Prostate gland (tissue), 2 donors: ENCODE results near the gene TXNRD2. TPM values are rescaled to one million over a fixed set of nuclear protein-coding genes. Genes with fewer than 3 reads are reported as not detected.
A peak's percentile ranks its signal among the peaks of the same experiment; 100 is the strongest.

Source experiments
- DNase-seq: peaks from one replicate; pipeline ENCODE4 v3.0.0-alpha.2; 2019; ENCODE audit warnings: low spot score
- H3K27ac ChIP-seq, 2 donors: fragments of 200-600 bp; sonication (generic); 2 replicates each; pipeline ENCODE4 v1.5.1; 2017 to 2019
- H3K27me3 ChIP-seq: fragments of 200-600 bp; sonication (generic); replicated peaks from 2 replicates; pipeline ENCODE4 v1.5.1; 2019; ENCODE audit not compliant: insufficient read depth
- H3K36me3 ChIP-seq, 2 donors: fragments of 200-600 bp; sonication (generic); 1 replicate in 1 of 2; 2 replicates in 1 of 2; pipeline versions ENCODE4 v1.5.1 to v1.8.1; 2017 to 2019
- H3K4me1 ChIP-seq: fragments of 200-600 bp; sonication (generic); replicated peaks from 2 replicates; pipeline ENCODE4 v1.5.1; 2019
- H3K4me3 ChIP-seq, 2 donors: fragments of 200-600 bp; sonication (generic); 2 replicates each; pipeline ENCODE4 v1.5.1; 2017 to 2019
- H3K9me3 ChIP-seq: fragments of 200-600 bp; sonication (generic); 2 replicates; pipeline ENCODE4 v1.5.1; 2017
- CTCF ChIP-seq, 4 experiments: fragments of 200-600 bp in 2 of 4; fragments of 450-650 bp in 2 of 4; sonication (generic) in 2 of 4; IDR thresholded peaks; 1 replicate in 3 of 4; 2 replicates in 1 of 4; pipeline ENCODE4 v1.5.1; 2016 to 2019; ENCODE audit warnings: antibody characterized with exemption in 4 of 4, mild to moderate bottlenecking in 2 of 4, moderate library complexity in 2 of 4
- POLR2A ChIP-seq: fragments of 450-650 bp; IDR thresholded peaks from one replicate; pipeline ENCODE4 v1.6.1; 2016; ENCODE audit warnings: antibody characterized with exemption, mild to moderate bottlenecking
- POLR2AphosphoS5 ChIP-seq: sonication (generic); formaldehyde crosslinking; IDR thresholded peaks from one replicate; pipeline ENCODE4 v1.6.1; 2017; ENCODE audit warnings: antibody characterized with exemption
- WGBS: methylation state at CpG from one replicate; pipeline ENCODE4 v1.1.5; 2018; 5-methylcytosine and 5-hydroxymethylcytosine counted together
- intact Hi-C: fragments of 100-400 bp; cut with DNase I; formaldehyde crosslinking; loops from one replicate; pipeline ENCODE4 v1.14.2; 2022
- total RNA-seq, 2 donors: library from RNA; depleted of rRNA; stranded (reverse); fragments of >200 nt; gene quantifications; one replicate each; pipeline ENCODE4 v1.1.0, GENCODE V29; 2016

TXNRD2 gene
- total RNA-seq, 2 donors from 2014 or later = 62.1 to 84.5 TPM

DNA sequence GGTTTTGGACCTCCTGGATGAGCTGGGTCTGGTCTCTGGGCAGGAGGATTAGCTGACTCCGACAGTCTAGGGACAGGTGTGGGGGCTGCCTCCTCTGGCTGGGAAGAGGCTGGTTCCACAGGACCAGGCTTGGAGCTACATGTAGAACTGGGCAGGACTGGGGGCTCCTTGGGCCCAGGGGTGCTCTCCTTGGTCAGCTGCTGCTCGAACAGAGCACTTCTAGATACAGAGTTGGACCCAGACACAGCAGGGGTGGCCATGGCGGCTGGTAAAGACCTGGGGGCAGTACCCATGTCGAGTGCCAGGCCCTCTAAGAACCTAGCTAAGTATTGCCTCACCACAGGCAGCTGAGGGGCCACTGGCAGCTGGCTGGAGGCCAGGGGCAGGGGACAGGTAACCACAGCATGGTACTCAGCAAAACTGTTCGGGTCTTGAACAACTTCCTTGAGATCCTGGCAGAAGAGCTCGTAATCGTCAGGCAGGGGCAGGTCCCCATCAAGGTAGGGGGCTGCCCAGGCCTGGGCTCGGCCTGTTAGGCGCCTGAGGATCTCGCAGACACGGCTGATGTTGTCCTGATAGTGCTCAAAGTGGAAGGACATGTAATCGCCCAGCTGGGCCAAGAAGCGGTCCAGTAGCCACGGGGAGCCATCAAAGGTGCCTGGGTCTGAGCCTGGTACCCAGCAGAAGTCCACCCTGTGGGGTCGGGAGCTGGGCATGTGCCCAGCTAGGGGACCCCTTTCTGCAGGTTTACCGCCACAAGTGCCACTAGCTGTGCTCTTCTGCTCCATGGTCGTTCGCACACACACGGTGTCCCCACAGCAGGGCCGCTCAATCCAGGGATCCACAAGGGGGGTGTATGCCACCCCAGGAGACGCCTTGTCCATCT is 90.1 kb downstream of the TXNRD2 start:
- Histone ChIP-seq H3K4me3 (no peak overlapping the region), H3K9me3 (no peaks in the 10 kb centered on the region), H3K4me1 (peaks cover 42% of the 10 kb centered on the region), H3K27ac (peak overlapping the region; percentile 58 to 91), H3K27me3 (no peaks in the 10 kb centered on the region), H3K36me3 (peaks cover 0 to 17% of the 10 kb centered on the region in 2 donors)
- intact Hi-C loops = no loop called here
- DNase-seq = no peak
- 85% methylated on average over 21 of the region's 21 CpGs for WGBS
- TF ChIP-seq POLR2A (no peak), CTCF (IDR thresholded peaks at IDR 0.05) (no peak), POLR2AphosphoS5 (no peak)

GRCh38 chr22:19850763-19851109 is 90.9 kb downstream of the TXNRD2 start:
- intact Hi-C loops = no loop called here
- no peak for DNase-seq
- Histone ChIP-seq H3K9me3 (no peaks in the 10 kb centered on the region), H3K4me1 (peaks cover 39% of the 10 kb centered on the region), H3K27ac (peak overlapping the region; percentile 58 to 91), H3K4me3 (no peak overlapping the region), H3K36me3 (peaks cover 0 to 17% of the 10 kb centered on the region in 2 donors), H3K27me3 (no peaks in the 10 kb centered on the region)
- 73% methylated on average over 9 of the region's 9 CpGs for WGBS
- TF ChIP-seq CTCF (IDR thresholded peaks at IDR 0.05) = no peak
- no peak for TF ChIP-seq POLR2A
- no peak for TF ChIP-seq POLR2AphosphoS5

DNA sequence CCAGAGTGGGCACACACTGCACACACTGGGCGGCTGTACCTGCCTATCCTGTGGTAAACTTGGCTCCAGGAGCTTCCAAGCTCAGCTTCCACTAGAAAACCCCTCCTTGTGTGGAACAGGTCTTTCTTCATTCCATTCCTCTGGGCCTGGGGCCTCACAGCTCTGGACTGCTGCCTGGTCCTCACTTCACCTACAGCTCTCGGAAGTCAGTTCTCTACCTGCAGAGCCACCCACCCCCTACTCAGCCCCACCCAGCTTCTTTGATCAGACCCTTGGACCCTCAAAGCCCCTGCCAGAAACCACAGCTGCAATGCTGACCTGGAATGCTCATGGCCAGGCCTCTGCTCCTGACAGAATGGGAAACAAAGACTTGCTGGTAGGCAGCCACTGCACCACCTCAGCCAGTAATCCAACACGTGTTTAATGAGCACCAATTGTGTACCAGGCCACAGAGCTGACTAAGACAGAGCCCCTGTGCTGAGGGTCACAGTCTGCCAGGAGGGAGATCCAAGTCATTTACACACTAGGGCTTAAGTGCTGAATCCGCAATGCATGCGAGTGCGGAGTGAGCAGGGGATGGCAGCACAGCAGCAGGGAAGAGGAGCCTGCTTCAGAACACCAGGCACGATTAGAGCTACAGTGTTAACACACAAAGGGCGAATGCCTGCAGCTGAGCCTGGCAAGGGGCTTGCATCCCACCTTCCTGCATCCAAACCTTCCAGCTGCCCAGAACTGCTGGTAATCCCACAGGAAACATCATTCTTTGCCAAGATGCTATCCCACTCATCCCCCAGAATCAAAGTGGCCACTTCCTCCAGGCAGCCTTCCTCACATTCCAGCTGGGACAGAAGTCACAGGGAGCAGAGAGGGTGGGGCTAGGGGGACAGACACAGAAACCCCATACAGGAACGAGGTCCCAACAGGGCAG is 91.5 kb downstream of the TXNRD2 start:
- no peaks in the 10 kb centered on the region for H3K27me3 ChIP-seq
- peaks cover 35% of the 10 kb centered on the region for H3K4me1 ChIP-seq
- no peaks in the 10 kb centered on the region for H3K9me3 ChIP-seq
- peak overlapping the region; percentile 58 to 91 for H3K27ac ChIP-seq
- TF ChIP-seq POLR2A = no peak
- TF ChIP-seq CTCF (IDR thresholded peaks at IDR 0.05) = no peak
- peak; percentile 87 for TF ChIP-seq POLR2AphosphoS5
- WGBS = 50% methylated on average over 9 of the region's 9 CpGs
- H3K36me3 ChIP-seq = peaks cover 0 to 17% of the 10 kb centered on the region in 2 donors
- no peak overlapping the region for H3K4me3 ChIP-seq
- DNase-seq = peak; percentile 90
- intact Hi-C loops = no loop called here

DNA sequence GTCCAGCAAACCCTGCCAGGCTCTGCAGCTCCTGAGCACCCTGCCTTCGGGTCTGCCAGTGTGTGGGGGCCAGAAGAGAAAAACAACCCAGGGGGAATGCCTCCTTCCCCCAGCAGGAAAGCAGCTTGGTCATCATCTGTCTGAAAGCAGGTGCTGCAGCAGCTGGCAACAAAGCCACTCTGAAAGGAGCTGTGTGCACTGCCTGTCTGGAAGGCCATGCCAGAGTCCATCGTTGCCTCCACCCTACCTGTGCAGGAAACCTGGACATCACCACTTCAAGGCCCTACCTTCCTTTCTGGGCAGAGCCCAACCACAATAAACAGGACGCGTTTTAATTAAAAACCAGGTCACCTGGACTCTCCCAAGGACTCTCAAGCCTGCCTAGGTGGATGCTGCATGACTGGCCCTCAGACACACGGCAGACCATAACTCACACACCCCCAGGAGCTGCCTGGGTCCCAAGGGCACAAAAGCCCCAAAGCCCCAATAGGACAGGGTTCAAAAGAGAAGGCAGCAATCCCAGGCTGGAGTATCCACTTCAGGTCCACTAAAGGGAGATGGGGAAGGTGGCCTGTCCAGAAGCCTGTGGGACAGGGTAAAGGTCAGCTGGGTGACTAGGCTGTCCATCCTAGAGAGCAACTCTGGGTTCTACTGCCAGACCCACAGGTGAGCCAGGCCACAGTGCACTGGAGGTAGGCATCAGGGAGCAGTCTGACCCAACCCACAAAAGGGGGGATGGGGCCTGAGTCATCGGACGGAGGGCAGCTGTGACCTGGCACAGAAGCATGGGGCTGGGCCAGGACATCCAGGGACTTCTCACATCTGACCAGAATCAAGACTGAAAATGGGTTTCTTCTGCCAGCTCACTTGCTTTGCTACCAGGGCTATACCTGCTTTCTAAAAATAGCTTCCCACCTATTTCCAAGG is 93.1 kb downstream of the TXNRD2 start:
- DNase-seq = no peak
- intact Hi-C loops = no loop called here
- H3K27ac ChIP-seq = peak overlapping the region; percentile 58 to 91

More for the DNA sequence above, 93.1 kb downstream of the TXNRD2 start:
- 72% methylated on average over 7 of the region's 7 CpGs for WGBS
- peaks cover 43% of the 10 kb centered on the region for H3K4me1 ChIP-seq
- H3K9me3 ChIP-seq = no peaks in the 10 kb centered on the region
- TF ChIP-seq POLR2AphosphoS5 (no peak), CTCF (IDR thresholded peaks at IDR 0.05) (no peak), POLR2A (no peak)
- H3K36me3 ChIP-seq = peaks cover 0 to 17% of the 10 kb centered on the region in 2 donors
- H3K4me3 ChIP-seq = no peak overlapping the region
- no peaks in the 10 kb centered on the region for H3K27me3 ChIP-seq
